Glutamatergic neuron (in vitro differentiated cells): ENCODE results near the gene LRP1B. TPM values are rescaled to one million over a fixed set of nuclear protein-coding genes. Genes with fewer than 3 reads are reported as not detected.
A peak's percentile ranks its signal among the peaks of the same experiment; 100 is the strongest.

Source experiments
- DNase-seq: peaks from one replicate; pipeline ENCODE4 v3.0.0; 2022
- H3K27ac Mint-ChIP-seq: one replicate; pipeline ENCODE4 v1.8.0; 2020; ENCODE audit warnings: mild to moderate bottlenecking, mixed read lengths, inconsistent platforms; ENCODE audit not compliant: unreplicated experiment
- H3K27me3 Mint-ChIP-seq: one replicate; pipeline ENCODE4 v1.8.0; 2020; ENCODE audit warnings: mild to moderate bottlenecking, moderate library complexity, mixed read lengths, inconsistent platforms; ENCODE audit not compliant: unreplicated experiment
- H3K36me3 Mint-ChIP-seq: one replicate; pipeline ENCODE4 v1.8.0; 2020; ENCODE audit warnings: mild to moderate bottlenecking, mixed read lengths, inconsistent platforms; ENCODE audit not compliant: unreplicated experiment
- H3K4me1 Mint-ChIP-seq: one replicate; pipeline ENCODE4 v1.8.0; 2020; ENCODE audit warnings: mild to moderate bottlenecking, low read depth, mixed read lengths, inconsistent platforms; ENCODE audit not compliant: unreplicated experiment
- H3K4me3 Mint-ChIP-seq: one replicate; pipeline ENCODE4 v1.8.0; 2020; ENCODE audit warnings: mild to moderate bottlenecking, mixed read lengths, inconsistent platforms; ENCODE audit not compliant: unreplicated experiment
- H3K9me3 Mint-ChIP-seq: one replicate; pipeline ENCODE4 v1.8.0; 2020; ENCODE audit warnings: mild to moderate bottlenecking, moderate library complexity, mixed read lengths, inconsistent platforms; ENCODE audit not compliant: unreplicated experiment
- total RNA-seq: library from RNA; stranded (reverse); fragmentation: NEBNext Ultra II Directional; extraction: Animal tissue kit (Norgen Biotek cat#: 25700); gene quantifications from one replicate; pipeline ENCODE4 v1.2.1, GENCODE V29; 2021; ENCODE audit not compliant: unreplicated experiment
- TF ChIP-seq, protein P1 (sequence below): fragments of 200-600 bp; sonication (generic); IDR thresholded peaks from one replicate; pipeline ENCODE4 v1.5.0; 2021; ENCODE audit not compliant: partially characterized antibody, unreplicated experiment

Gene LRP1B
- total RNA-seq, 1 donor from 2014 or later = 28.7 TPM

DNA sequence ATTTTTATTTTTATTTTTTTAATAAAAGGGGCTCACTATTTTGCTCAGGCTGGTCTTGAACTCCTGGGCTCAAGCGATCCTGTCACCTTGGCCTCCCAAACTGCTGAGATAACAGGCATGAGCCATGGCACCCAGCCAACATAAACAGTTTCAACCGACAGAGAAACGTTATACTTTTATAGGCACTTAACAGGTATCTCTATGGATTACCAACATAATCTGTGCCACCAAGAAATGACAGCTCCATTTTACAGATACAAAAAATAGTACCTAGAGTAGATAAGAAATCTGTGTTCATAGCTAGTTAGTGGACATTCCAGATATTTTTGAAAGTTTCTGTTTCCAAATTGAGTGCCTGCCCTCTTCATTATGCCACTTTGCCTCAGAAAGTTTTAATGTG lies 1316.7 kb downstream of the LRP1B start:
- H3K36me3 Mint-ChIP-seq = no peaks in the 10 kb centered on the region
- H3K9me3 Mint-ChIP-seq = peaks cover 2% of the 10 kb centered on the region
- peaks cover 1% of the 10 kb centered on the region for H3K27me3 Mint-ChIP-seq

GRCh38 chr2:140808820-140809219 lies 1322.0 kb downstream of the LRP1B start:
- no peaks in the 10 kb centered on the region for H3K9me3 Mint-ChIP-seq
- TF ChIP-seq, protein P1, sequence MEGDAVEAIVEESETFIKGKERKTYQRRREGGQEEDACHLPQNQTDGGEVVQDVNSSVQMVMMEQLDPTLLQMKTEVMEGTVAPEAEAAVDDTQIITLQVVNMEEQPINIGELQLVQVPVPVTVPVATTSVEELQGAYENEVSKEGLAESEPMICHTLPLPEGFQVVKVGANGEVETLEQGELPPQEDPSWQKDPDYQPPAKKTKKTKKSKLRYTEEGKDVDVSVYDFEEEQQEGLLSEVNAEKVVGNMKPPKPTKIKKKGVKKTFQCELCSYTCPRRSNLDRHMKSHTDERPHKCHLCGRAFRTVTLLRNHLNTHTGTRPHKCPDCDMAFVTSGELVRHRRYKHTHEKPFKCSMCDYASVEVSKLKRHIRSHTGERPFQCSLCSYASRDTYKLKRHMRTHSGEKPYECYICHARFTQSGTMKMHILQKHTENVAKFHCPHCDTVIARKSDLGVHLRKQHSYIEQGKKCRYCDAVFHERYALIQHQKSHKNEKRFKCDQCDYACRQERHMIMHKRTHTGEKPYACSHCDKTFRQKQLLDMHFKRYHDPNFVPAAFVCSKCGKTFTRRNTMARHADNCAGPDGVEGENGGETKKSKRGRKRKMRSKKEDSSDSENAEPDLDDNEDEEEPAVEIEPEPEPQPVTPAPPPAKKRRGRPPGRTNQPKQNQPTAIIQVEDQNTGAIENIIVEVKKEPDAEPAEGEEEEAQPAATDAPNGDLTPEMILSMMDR = peak; percentile 40
- H3K27me3 Mint-ChIP-seq = no peaks in the 10 kb centered on the region
- H3K4me1 Mint-ChIP-seq = no peaks in the 10 kb centered on the region
- no peak overlapping the region for H3K27ac Mint-ChIP-seq
- DNase-seq = no peak
- H3K36me3 Mint-ChIP-seq = no peaks in the 10 kb centered on the region
- H3K4me3 Mint-ChIP-seq = no peak overlapping the region

More for the DNA sequence above, 1316.7 kb downstream of the LRP1B start:
- TF ChIP-seq, protein P1 = no peak
- Mint-ChIP-seq H3K27ac (no peak overlapping the region), H3K4me1 (no peaks in the 10 kb centered on the region), H3K4me3 (no peak overlapping the region)
- no peak for DNase-seq

- TF ChIP-seq, protein P1 = no peak
- Mint-ChIP-seq H3K36me3 (no peaks in the 10 kb centered on the region), H3K9me3 (no peaks in the 10 kb centered on the region), H3K27me3 (no peaks in the 10 kb centered on the region), H3K4me3 (no peak overlapping the region), H3K4me1 (no peaks in the 10 kb centered on the region), H3K27ac (no peak overlapping the region)
- DNase-seq = no peak
Observed at GRCh38 chr2:140808211-140808610, 1322.6 kb downstream of the LRP1B start.

- no peaks in the 10 kb centered on the region for H3K36me3 Mint-ChIP-seq
- H3K4me3 Mint-ChIP-seq = no peak overlapping the region
- TF ChIP-seq, protein P1 = no peak
- DNase-seq = no peak
- H3K9me3 Mint-ChIP-seq = no peaks in the 10 kb centered on the region
- peaks cover 2% of the 10 kb centered on the region for H3K27me3 Mint-ChIP-seq
- peaks cover 7% of the 10 kb centered on the region for H3K4me1 Mint-ChIP-seq
- H3K27ac Mint-ChIP-seq = no peak overlapping the region
Observed at GRCh38 chr2:140804700-140805260, 1326.0 kb downstream of the LRP1B start.

- no peak overlapping the region for H3K4me3 Mint-ChIP-seq
- no peak for DNase-seq
- H3K9me3 Mint-ChIP-seq = no peaks in the 10 kb centered on the region
- no peak overlapping the region for H3K27ac Mint-ChIP-seq
- H3K36me3 Mint-ChIP-seq = no peaks in the 10 kb centered on the region
- peaks cover 2% of the 10 kb centered on the region for H3K27me3 Mint-ChIP-seq
- H3K4me1 Mint-ChIP-seq = peaks cover 7% of the 10 kb centered on the region
- TF ChIP-seq, protein P1 = no peak
Observed at GRCh38 chr2:140801311-140801710, 1329.5 kb downstream of the LRP1B start.
